GM12874 (cell line): ENCODE data around the gene PARVA.

Experiments used
- TF ChIP-seq, protein P1 (sequence below): IDR thresholded peaks from 2 replicates; pipeline ENCODE4 v1.5.1; 2011; ENCODE audit warnings: low read depth, mild to moderate bottlenecking, control low read depth, low read length, moderate library complexity; ENCODE audit not compliant: insufficient read depth

The PARVA gene

DNA sequence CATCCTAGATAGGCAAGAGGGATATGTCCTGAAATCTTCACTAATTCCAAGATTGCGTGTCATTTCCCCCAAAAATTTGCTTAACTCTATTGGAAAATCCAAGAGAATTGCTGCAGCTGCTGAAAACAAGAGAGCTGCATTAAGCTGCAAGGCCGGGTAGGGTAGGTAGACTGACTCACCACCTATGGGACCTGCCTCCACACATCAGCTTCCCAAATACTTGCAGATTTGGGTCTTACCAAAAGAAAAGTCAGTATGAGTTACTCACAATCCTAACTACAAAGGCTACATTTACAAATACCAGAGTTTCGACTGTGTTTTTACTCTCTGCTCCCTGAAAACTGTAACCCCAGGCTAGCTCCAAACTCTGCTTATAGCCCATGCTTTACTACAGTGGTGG lies 154.3 kb downstream of the PARVA start:
- TF ChIP-seq, protein P1, sequence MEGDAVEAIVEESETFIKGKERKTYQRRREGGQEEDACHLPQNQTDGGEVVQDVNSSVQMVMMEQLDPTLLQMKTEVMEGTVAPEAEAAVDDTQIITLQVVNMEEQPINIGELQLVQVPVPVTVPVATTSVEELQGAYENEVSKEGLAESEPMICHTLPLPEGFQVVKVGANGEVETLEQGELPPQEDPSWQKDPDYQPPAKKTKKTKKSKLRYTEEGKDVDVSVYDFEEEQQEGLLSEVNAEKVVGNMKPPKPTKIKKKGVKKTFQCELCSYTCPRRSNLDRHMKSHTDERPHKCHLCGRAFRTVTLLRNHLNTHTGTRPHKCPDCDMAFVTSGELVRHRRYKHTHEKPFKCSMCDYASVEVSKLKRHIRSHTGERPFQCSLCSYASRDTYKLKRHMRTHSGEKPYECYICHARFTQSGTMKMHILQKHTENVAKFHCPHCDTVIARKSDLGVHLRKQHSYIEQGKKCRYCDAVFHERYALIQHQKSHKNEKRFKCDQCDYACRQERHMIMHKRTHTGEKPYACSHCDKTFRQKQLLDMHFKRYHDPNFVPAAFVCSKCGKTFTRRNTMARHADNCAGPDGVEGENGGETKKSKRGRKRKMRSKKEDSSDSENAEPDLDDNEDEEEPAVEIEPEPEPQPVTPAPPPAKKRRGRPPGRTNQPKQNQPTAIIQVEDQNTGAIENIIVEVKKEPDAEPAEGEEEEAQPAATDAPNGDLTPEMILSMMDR: no peak

DNA sequence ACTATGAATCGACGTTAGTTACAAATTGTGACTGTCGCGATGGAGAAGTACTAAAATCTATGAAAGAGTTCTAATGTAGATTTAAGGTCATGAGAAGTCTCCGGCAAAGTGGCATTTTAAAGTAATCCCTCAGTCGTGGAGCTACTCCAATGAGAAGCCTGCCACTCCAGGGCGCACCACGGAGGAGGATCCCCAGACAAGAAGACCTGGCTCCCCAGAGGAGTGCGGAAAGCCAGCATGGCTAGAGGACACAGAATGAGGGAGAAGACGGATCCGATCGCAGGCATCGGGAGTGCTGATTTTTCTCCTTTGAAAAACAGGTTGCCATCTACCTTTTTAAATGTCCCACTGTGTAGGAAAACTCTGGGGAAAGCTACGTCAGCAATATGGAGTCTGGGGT lies 155.2 kb downstream of the PARVA start:
- TF ChIP-seq, protein P1: no peak

DNA sequence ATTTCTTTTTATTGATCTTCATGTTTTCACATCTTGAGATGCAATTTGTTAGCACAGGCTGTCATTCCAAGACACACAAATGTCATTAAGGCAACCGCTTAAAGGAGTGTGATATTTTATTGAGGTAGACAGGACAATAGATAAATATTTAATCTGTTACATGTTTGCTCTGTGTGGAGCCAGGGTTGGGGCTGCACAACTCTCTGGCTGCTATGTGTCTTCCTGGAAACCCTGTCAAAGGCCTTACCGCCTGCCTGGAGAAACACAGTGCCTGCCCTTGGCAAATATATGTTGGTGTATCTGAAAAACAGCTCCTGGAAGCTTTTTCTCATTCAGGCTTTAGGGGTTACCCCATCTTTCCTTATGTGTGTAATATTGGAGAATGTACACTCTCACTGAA lies 157.2 kb downstream of the PARVA start:
- TF ChIP-seq, protein P1: no peak

DNA sequence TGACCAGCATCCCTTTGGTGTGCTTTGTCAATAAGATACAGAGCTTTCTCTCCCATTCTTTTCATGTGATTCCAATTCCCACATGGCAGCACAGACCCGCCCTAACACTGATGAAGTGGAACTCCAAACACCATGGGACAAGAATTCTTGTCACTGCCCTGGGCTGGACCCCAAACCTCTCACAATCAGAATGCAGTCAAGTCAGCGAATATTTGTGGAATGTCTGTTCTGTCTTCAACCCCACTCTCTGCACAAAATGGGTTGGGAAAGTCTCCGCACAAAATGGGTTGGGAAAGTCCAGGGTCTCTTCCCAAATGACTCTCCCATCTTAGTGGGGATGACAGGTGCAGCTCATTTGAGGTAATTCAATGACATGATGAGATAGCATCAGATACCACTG lies 157.9 kb downstream of the PARVA start:
- TF ChIP-seq, protein P1: no peak

DNA sequence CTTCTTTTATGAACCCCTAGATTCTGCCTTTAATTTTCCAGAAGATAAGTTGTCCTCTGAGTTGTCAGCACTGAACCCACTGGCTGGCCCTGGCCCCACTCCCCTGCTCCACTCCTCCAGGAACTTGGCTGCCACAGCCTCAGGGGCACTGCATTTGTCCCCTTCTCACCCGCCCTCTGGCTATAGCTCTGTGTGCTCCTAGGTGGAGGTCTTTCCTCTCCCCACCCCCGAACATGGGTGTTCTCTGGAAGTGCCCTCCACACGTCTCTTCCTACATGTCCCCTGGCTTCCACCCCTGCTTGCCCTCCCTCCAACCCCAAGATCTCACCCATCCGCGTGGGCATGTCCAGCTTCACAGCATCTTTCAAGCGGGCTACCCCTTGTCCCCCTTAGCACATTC lies 159.2 kb downstream of the PARVA start:
- TF ChIP-seq, protein P1: no peak

DNA sequence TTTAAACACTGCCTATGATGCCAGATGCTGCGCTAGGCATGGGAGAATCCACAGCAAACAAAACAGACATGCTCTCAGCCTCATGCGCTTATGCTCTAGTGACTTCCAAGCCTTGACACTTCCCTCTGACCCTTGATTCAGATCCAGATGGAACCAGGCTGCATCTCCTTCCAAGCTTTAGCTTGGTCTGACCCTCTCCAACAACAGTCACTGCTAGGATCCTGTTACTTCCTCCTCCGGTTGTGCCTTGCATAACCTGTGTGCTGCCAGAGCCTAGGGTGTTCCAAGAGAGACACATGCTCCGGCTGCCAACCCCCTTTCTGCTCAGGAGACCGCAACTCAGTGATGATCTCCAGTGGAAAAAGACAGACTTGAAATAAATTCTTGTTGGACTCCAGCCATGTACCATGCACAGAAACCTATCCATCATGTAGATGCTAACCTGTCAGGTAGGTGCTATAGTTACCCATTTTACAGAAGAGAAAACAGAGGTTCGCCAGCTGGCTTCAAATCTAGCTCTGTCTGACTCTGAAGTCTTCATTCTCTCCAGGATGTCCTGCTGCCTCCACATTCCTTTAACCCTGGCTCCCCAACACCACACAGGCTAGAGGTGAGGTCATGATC lies 160.5 kb downstream of the PARVA start:
- TF ChIP-seq, protein P1: no peak

DNA sequence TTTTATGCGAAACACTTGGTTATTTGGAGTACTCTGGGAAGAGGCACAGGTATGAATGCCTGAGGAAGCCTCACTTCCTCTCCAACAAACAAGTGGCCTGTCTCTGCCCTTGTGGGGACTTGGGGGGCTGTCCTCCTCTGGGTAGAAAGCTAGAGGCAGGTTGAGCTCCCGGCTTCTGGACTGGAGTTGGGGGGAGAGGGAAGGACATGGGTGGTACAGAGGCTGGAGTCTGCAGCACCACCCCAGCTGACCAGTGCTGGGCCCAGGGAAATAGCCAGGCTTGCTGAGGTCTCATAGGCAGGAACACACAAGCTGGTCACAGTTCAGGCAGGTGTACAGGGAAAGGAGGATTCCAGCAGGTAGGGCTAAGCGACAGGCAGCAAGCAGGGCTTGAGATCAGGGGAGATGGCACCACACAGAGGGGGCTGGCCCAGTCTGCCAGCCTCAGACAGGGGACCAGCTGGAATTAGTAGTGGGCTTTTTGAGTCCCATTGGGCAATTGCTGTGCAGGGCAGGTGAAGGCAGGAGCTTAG lies 161.6 kb downstream of the PARVA start:
- TF ChIP-seq, protein P1: no peak
